Measurements from ENCODE around the gene GOLT1B. TPM values are rescaled to one million over a fixed set of nuclear protein-coding genes. Genes with fewer than 3 reads are reported as not detected.

GOLT1B gene
- total RNA-seq, 1 experiment from 2014 or later, result 45.9 TPM

DNA sequence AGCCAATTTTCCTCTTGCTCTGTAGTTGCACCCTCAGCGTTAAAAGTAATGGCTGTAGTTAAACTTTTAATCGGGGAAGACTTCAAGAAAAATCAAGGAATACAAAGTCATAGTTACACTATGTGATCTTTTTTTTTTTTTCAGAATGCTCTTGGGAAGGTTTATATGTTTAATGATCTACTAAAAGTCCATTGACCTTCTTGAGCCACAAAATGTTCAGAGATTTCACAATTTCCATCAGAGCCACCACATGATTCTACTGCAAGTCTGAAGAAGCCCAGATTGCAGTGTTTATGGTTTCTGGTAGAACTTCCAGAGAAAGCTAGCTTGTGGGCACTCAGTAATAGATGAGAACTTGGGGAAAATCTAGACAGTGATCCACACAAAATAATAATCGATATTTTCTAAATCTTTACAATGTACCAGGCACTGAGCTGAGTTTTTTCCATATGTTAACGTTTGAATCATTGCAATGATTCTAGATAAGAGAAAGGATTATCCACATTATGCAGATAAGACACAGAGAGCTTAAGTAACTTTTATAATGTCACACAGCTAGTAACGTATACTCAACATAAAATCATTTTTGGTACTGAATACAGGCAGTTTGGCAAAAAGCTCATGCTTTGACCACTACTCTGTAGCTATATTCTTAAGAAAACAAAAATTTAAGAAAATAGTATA, 64.8 kb downstream of the GOLT1B start:
- no peaks in the 10 kb centered on the region for H3K27me3 ChIP-seq
- no peaks in the 10 kb centered on the region for H3K36me3 ChIP-seq
- no peak overlapping the region for H3K4me3 ChIP-seq
- H3K27ac ChIP-seq, result no peak overlapping the region
- DNase-seq, result no peak
- H3K9me3 ChIP-seq (replicated peaks), result no peaks in the 10 kb centered on the region; the same call in 1 of the 2 replicates
- no peaks in the 10 kb centered on the region for H3K4me1 ChIP-seq

DNA sequence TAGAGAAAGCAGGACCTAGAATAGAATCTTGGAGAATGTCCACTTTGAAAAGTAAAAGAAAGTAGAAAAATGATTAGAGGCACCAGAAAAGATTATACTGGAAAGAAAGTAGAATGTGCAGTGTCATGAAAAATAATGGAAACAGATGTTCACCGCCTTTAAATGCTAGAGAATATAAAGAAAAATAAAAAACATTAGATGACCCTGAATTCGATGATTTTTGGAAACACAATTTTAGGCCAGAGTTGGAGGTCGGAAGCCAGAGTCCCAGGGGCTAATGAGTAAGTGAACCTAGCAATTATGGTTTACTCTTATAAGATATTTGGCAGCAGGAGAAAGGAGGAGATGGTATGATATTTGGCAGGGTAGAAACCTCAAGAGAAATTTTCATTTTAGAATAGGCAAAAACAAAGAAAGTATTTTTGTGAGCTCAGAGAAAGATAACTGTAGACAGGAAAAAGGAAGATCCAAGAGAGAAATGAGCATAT, 65.4 kb downstream of the GOLT1B start:
- no peak overlapping the region for H3K27ac ChIP-seq

More for the DNA sequence above, 65.4 kb downstream of the GOLT1B start:
- no peaks in the 10 kb centered on the region; the same call in 1 of the 2 replicates for H3K9me3 ChIP-seq (replicated peaks)
- H3K36me3 ChIP-seq, result no peaks in the 10 kb centered on the region
- no peaks in the 10 kb centered on the region for H3K4me1 ChIP-seq
- no peak overlapping the region for H3K4me3 ChIP-seq
- no peak for DNase-seq
- no peaks in the 10 kb centered on the region for H3K27me3 ChIP-seq

Other genes with a start within 250 kb of the GOLT1B start
- 0.23 and 0.32 TPM in 2 replicates for gene SLCO1A2, start 166.9 kb upstream of the GOLT1B start, total RNA-seq (2014; rRNA removed; shearing (Covaris generic))
- gene IAPP, start 128.9 kb upstream of the GOLT1B start, total RNA-seq (2014; rRNA removed; shearing (Covaris generic)), result not detected in 2 replicates
- 5.5 and 7.8 TPM in 2 replicates for gene PYROXD1, start 64.1 kb upstream of the GOLT1B start, total RNA-seq (2014; rRNA removed; shearing (Covaris generic))
- gene RECQL, start 154 bp upstream of the GOLT1B start, total RNA-seq (2014; rRNA removed; shearing (Covaris generic)), result 44.7 and 49.7 TPM in 2 replicates
- gene SPX, start 24.5 kb downstream of the GOLT1B start, total RNA-seq (2014; rRNA removed; shearing (Covaris generic)), result 3.5 and 7.4 TPM in 2 replicates
- gene GYS2, start 103.1 kb downstream of the GOLT1B start, total RNA-seq (2014; rRNA removed; shearing (Covaris generic)), result 0.05 TPM in 1 of 2 replicates, not detected in the other
- gene LDHB, start 156.1 kb downstream of the GOLT1B start, total RNA-seq (2014; rRNA removed; shearing (Covaris generic)), result 1,314 and 1,361 TPM in 2 replicates